NCI-H2196 (cell line): ENCODE measurements around the gene C1orf35.

ENCODE experiments used
- DNase-seq: peaks from one replicate; lab custom pipeline; 2025; ENCODE audit not compliant: unreplicated experiment; lab: John Stamatoyannopoulos, UW

The C1orf35 gene

DNA sequence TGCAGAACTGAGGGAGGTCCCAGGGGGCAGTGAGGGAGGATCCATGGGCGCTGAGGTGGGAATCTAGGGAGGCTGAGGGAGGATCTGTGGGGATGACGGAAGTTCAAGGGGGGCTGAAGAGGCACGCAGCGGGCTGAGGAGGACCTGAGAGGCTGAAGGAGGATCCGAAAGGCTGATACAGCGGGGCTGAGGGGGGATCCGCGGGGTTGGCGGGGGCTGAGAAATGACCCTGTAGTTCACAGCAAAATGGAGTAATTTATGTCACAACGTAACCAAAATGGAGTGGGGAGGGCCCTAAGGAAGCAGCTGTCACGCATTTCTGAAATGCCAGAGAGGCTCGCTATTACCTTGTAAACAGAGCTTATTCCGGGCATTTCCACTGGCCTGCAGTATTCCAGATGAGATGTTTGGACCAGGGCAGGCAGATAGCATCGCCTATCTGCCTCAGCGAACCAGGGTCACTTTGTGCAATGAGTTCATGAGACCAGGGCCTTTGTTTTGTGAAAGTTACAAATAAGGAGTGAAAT lies 6.9 kb upstream of the C1orf35 start:
- no peak for DNase-seq

DNA sequence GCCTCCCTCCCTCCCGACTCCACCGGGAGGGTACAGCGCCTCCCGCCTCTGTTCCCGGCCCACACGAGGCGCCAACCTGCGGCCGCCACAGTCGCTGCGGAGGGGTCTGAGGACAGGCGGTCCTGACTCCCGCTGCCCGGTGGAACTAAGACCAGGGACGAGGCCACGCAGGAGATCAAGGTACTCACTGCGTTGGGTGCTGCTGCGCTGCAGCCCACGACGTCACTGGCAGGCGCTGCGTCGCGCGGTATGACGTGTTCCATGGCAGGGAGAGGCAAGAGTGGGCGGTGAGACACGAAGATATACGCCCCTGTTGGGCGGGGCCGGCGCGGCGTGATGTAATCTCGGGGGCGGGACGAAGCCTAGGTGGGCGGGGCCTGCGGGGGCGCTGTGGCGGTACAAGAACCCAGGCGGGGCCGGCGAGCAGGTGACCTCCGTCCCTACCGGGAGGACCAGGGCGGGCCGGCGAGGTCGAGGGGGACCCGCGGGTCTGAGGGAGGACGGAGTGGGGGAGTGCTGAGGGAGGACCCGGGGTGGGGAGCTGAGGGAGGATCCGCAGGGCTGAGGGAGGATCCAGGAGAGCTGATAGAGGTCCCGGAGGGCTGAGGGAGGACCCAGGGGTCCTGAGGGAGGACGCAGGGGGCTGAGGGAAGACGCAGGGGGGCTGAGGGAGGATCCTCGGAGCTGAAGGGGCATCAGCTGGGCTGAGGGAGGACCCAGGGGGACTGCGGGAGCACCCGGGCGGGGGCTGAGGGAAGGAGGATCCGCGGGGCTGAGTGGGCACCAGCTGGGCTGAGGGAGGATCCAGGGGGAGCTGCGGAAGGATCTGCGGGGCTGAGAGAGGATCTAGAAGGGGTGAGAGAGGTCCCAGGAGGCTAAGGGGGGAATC lies 6.2 kb upstream of the C1orf35 start, which contains the start of gene MRPL55:
TSS of gene MRPL55 (minus strand) at position 227 of the 889 bp plus-strand sequence. CDS start 1,039 bp downstream, outside the sequence.
- DNase-seq = peak; percentile 97

DNA sequence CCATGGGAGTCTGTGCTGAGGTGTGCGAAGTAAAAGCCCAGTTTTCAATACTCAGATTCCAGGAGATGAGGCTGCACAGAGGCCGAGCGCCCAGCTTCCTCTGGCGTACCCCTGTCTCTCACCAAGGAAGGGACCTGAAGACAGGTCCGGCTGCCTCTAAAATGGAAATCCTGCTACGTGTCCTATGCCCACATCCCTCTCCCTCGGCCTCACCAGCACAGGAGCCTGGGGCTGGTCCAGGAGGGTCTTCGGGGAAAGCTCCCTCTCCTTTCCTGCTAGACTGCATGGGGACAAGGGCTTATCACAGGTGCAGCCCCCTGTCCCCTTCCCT lies 5.6 kb upstream of the C1orf35 start:
- no peak for DNase-seq

DNA sequence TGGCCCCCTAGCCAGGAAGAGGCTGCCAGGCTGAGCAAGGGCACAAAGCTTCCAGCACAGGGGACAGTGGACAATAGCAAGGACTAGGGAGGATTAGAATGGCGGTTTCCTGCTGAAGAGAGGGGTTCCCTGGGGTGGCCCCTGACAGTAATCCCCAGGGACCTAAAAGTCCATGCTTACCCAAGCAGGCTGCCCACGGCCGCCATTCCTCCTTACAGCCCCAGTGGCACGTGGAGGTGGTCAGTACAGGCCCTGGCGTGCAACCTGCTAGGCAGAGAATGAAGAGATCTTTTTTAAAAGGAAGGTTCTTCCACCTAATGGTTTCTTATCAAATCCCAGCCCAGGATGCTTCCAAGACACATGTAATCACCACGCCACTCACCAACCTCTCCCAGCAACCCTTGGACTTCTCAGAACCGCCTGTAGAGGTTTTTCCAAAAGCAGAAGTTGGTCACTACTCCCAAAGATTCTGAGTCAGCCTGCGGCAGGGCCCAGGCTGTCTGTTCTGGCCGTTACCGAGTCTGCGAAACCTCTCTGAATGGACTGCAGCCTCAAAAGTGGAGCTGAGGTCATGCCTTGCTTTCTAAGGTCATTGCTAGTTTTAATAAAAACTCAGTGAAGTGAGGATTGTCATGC lies 5.0 kb upstream of the C1orf35 start:
- no peak for DNase-seq

DNA sequence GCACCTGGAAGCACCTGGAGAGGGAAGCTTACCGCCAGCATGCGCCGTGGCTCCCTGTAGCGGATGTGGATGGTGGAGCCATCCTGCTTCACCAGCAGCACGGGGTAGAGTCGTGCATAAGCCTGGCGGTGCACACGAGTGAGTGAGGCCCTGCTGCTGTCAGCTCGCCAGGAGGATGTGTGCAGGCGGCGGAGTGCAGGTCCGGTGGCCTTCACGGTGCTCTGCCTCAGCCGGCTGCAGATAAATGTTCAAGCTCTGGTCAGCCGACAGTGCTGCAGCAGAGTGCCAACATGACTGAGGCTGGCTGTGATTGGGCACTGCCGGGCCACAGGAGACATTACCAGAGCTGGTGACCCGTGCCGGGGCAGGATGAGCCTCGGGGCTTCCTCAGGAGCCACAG lies 4.5 kb upstream of the C1orf35 start:
- no peak for DNase-seq

DNA sequence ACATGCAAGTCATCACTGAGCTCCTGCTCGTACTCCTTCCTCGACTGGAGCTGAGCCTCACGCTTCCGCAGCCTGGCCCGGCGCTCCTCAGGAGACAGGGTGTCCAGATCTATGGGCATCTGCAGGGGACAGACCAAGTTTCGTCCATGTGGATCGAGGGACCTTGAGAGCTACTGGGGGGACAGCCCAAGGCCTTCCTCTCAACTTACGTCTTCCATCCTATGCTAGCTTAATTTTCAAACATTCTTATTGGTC lies 3.6 kb upstream of the C1orf35 start:
- no peak for DNase-seq

DNA sequence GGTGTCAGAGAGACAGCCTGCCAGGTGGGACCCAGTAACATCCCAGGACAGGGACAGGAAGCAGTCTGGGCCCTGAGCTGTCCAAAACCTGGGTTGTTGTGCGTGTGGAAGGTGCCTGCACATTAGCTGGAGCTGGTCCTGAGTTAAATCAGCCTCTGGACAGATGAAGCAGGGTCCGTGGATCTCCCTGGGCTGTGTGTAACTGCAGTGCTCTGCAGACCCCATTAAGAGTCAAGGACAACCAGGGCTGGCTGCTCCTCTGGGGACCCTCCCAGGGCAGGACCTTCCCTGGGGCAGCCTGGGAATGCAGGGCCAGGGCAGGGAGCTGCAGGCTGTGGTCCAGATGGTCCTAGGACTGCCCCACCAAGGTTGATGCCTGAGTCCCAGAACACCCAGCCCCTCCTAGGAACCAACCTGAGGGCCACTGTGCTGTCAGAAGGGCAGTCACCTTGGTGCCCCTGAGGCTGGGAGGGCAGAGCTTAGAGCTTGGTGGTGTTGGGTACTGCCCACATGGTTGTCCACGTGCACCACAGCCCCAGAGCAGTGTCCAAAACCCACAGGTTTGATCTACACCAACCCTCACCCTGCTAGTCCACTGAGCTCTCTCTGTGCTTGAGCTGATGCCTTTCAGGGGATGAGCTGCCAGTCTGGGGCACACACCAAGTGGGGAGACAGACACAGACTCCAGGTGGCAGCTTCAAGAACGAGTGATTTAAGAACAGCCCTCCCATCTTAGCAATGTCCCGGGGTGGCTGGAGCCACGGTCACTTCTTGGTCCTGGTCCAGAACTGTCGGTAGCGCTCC lies 3.1 kb upstream of the C1orf35 start:
- no peak for DNase-seq

DNA sequence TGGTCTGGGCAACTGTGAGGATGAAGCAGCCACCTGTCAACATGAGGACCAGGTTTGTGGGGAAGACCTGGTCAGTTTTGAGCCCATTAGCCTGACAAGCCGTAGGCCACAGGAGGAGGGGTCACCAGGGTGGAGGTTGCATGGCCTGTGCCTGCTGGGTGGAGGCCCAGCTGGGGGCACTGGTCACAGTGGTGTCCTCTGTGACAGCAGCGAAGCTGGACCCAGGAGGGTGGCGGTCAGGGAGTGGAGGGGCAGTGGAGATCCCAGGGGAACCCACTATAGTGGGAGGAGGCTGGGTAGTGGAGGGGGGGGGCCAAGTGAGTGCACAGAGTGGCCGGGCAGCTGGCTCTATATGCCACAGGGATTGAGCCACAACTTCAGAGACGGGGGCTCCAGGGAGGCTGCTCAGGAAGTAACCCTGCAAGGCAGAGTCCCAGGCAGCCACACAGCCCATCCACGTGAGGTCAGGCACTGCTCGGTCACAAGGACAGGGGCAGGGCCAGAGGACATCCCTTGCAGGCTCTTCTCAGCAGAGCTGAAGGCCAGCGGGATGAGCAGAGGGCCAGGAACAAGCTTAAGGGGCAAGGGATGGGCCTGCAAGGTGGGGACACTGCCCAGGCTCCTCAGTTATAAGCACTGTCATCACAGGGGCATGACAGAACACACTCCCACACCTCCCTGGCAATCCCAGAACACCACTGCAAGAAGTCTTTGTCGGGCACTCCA lies 2.3 kb upstream of the C1orf35 start:
- DNase-seq = no peak

DNA sequence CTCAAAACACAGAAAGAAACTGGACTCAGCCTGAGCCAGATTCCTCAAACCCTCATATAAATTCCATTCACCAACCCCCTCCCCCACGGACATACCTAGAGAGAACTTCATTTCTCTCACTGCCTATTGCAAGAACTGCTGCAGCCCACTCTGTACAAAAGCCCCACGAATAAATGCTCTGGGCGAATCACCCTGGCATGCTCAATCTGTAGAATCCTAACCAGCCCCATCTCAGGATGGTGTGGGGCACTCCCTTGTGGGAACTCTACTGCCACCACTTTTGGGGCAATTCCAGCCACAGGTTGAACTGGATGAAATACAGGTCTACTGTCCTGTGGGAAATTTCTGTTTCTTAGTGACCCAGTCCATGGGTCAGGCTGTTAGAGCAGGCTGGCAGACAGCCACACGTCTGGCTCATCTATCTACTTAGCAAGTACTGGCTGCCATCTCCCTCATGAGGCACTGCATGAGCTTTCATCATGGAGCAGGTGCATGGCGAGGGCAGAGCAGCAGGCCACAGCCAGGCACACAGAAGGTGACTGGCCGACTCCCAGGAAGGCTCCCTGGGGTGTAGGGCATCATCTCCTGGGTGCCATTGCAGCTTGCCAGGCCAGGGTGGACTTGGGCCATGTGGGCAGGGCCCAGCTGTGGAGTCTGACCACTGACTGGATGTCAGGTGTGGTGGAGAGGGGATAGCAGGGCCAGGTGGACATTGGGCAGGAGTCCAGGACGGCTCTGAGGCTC lies 1.6 kb upstream of the C1orf35 start:
- DNase-seq = peak; percentile 80

DNA sequence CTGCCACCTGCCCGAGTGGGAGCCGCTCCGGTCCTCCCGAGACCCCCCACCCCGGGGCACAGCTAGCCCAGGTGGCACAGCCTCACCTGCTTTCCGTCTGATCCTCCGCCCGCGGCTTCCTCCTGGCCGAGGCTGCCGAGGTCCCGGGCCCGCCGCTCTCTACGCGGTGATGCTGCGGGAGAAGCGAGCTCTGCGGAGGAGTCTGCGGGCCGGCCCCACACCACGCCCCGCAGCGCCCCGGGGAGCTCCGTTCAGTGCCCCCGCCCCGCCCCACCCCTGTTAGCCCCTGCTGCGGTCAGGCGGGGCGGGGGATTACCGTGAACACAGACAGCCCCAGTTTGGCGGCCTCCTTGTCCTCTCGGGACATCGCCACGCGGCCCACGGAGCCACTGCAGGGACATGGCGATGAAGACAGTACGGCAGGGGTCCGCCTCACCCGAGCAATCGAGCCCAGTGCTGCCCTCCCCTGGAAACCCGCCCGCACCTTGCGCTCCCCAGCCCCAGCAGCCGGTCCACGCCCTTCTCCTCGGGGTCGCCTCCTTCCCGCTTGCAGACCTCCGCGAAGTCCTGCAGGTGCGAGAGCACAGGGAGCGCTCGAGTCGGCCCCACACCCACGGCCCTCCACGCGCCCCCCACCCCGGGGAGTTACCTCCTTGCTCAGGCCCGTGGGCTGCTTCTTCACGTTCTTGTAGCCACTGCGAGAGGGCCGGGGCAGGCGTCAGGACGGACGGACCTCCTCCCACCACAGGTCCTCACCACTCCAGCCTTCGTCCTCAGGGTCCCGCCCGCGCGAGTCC lies 933 bp downstream of the C1orf35 start:
- no peak for DNase-seq

DNA sequence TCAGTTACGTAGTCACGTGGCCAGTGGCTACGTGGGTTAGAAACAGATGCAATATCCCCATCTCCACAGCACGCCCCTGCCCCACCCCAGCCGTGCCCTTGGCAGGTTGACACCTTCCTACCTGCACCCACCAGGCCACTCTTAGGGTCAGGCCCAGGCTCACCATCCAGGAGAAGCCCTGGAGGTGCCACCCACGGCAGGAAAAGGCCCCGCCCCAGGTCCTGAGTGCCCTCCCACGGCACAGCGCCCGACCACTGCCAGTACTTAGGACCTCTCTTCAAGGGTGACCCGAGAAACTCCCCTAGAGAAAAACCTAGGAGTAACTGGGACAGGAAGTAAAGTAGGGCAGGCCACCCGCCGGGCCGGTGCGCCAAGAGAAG lies 1.5 kb downstream of the C1orf35 start:
- no peak for DNase-seq

DNA sequence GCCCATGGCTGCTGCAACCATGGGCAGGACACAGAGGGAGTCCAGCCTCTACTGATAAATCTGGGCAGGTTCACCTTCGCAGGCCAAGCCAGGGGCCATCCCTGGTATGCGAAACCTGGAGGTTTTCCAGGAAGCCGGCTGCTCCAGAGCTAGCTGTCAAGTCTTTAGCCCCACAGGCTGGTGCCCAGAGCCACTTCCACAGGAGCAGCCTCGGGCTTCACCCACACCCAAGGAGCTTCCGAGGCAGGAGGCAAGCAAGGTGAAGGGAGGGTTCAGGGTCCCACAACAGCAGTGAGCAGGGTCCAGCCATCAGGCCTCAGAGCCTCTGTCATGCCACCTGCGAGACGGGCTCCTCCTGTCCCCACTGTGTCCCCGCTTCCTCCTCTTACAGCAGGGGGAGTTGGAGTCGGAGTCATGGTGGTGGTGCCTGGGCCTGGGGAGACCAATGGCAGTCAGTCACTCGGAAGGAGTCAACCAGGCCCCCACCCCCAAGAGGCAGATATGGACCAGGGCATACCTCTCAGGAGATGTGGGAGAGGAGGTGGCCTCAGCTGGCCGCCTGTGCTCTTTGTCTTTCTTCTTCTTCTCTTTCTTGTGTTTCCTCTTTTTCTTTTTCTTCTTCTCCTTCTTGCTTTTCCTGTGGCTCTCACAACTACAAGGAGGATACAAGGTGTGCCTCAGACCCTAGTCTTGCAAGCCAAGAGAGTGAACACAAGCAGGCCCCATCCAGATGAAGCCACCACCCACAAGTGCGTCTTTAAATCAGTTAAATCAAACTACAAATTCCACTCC lies 2.1 kb downstream of the C1orf35 start:
- DNase-seq = no peak

DNA sequence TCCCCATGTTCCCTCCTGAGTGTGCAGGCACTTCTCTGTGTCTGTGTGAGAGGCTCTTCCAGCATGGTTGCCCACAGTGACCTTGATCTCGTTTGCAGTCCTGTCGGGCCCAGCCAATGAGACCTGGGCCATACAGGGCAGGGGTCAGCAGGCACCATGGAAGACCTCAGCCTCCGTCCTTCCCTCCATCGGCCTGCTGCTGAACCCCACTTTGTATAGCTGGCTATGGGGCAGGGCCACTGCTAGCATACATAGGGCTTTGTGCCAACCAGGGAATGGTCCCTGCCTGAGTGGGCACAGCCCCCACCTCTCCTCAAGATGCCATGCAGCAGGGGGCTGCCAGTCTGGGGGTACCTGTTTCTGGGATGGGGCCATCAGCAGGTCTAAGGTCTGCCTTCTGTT lies 3.8 kb downstream of the C1orf35 start:
- DNase-seq = no peak

DNA sequence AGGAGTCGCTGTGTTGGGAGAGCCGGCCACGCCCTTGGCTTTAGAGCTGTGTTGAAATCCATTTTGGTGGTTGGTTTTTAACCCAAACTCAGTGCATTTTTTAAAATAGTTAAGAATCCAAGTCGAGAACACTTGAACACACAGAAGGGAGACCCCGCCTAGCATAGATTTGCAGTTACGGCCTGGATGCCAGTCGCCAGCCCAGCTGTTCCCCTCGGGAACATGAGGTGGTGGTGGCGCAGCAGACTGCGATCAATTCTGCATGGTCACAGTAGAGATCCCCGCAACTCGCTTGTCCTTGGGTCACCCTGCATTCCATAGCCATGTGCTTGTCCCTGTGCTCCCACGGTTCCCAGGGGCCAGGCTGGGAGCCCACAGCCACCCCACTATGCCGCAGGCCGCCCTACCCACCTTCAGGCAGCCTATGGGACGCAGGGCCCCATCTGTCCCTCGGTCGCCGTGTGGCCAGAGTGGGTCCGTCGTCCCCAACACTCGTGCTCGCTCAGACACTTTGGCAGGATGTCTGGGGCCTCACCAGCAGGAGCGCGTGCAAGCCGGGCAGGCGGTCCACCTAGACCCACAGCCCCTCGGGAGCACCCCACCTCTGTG lies 4.7 kb downstream of the C1orf35 start:
- DNase-seq = no peak

DNA sequence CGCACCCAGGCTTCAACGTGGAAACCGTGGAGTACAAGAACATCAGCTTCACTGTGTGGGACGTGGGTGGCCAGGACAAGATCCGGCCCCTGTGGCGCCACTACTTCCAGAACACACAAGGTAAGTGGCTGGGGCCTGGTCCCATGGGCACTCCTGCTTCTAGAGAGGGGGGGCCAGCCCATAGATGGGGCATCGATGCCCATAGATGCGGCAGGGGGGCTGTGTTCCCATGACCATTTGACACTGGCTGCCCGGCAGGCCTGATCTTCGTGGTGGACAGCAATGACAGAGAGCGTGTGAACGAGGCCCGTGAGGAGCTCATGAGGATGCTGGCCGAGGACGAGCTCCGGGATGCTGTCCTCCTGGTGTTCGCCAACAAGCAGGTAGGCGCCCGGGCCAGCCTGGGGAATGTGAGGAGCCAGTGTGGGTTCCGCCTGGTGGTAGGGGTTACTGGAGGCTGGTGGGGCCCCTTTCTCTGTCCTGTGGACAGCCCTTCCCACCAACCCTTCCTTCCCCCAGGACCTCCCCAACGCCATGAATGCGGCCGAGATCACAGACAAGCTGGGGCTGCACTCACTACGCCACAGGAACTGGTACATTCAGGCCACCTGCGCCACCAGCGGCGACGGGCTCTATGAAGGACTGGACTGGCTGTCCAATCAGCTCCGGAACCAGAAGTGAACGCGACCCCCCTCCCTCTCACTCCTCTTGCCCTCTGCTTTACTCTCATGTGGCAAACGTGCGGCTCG lies 5.6 kb downstream of the C1orf35 start:
- no peak for DNase-seq

DNA sequence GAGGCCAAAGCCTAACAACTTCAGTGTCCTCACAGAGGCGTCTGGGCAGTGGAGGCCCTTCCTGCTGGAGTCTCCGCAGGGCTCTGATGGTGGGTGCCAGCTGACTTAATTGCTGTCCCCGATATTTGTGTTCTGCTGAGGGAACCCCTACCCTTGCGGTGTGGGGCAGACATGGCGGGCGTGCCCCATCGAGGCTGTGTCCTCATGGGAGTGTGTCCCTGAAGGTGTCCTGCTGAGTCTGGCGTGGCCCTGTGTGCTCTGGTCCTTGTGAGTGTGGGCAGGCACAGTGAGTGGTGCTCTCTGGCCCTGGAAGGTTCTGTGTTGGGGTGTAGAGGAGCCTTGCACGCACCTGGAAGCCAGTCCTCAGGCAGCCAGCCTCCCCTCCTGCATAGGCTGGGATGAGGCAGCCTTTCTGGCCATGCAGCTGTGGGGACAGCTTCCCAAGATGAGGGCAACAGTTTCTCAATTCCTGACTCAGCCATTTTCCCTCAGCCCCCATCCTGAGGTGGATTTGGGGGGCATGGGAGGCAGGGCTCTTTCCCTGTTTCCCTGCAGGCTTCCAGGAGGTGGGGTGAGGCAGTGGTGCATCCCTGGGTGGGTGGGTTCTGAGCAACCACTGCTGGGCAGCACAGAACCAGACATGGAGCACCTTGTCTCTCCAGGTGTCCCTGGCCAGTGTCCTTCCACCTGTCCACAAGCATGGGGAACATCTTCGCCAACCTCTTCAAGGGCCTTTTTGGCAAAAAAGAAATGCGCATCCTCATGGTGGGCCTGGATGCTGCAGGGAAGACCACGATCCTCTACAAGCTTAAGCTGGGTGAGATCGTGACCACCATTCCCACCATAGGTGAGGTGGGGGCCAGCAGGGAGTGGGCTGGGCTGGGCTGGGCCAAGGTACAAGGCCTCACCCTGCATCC lies 6.5 kb downstream of the C1orf35 start:
- no peak for DNase-seq

DNA sequence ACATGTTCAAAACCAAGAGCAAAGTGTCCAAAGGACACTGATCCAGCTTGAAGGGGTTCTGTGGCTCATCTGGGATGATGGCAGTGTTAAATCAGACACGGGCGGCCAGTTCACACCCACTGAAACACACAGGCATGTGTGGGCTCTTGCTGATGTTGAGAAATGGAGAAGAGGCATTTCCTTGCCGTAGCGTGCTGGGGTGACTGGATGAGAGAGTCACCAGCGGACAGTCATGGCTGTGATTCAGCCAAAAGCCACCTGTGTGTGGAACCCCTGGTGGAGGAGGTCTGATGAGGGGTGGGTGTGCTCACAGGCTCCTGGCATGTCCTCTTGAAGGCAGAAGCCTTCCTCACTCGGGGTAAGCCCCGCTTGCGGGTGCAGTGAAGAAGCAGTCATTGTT lies 7.2 kb downstream of the C1orf35 start:
- DNase-seq = no peak
